DOHH2 (cell line): ENCODE data around the gene OBSCN.
"Not testable (repeated sequence)": the region's sequence is repeated elsewhere in the genome, so short reads cannot be mapped to it uniquely, and the experiment has no call there.

ENCODE experiments used
- H3F3A ChIP-seq: fragments of 200-600 bp; sonication (generic), shearing (Covaris generic); 2 replicates; pipeline ENCODE4 v1.6.0; 2016; ENCODE audit warnings: antibody characterized with exemption, mild to moderate bottlenecking; ENCODE audit not compliant: control insufficient read depth, insufficient read depth
- H3K27ac ChIP-seq: fragments of 200-600 bp; sonication (generic); 2 replicates; pipeline ENCODE4 v1.5.1; 2014; ENCODE audit warnings: low read depth, mild to moderate bottlenecking, low read length, moderate library complexity
- H3K27me3 ChIP-seq: fragments of 200-600 bp; sonication (generic); 2 replicates; pipeline ENCODE4 v1.6.1; 2014; ENCODE audit warnings: mild to moderate bottlenecking, low read length, mixed read lengths; ENCODE audit not compliant: control insufficient read depth
- H3K36me3 ChIP-seq: fragments of 200-600 bp; sonication (generic); 2 replicates; pipeline ENCODE4 v1.6.1; 2014; ENCODE audit warnings: mild to moderate bottlenecking, low read length, moderate library complexity, mixed read lengths; ENCODE audit not compliant: control insufficient read depth
- H3K4me1 ChIP-seq: fragments of 200-600 bp; sonication (generic); 2 replicates; pipeline ENCODE4 v1.6.1; 2014; ENCODE audit warnings: mild to moderate bottlenecking, low read length, mixed read lengths; ENCODE audit not compliant: control insufficient read depth
- H3K4me2 ChIP-seq: fragments of 200-600 bp; sonication (generic); 2 replicates; pipeline ENCODE4 v1.6.0; 2014; ENCODE audit warnings: mild to moderate bottlenecking, low read length, moderate library complexity
- H3K4me3 ChIP-seq: fragments of 200-600 bp; sonication (generic); 2 replicates; pipeline ENCODE4 v1.5.1; 2014; ENCODE audit warnings: mild to moderate bottlenecking, low read length, mixed read lengths
- H3K79me2 ChIP-seq: fragments of 200-600 bp; sonication (generic); 2 replicates; pipeline ENCODE4 v1.6.1; 2014; ENCODE audit warnings: mild to moderate bottlenecking, low read length, mixed read lengths; ENCODE audit not compliant: control insufficient read depth
- H3K9me2 ChIP-seq: fragments of 200-600 bp; sonication (generic); replicated peaks from 2 replicates; pipeline ENCODE4 v1.6.1; 2014; ENCODE audit warnings: mild to moderate bottlenecking, low read length, mixed read lengths; ENCODE audit not compliant: control insufficient read depth
- H3K9me3 ChIP-seq: fragments of 200-600 bp; sonication (generic); 2 replicates; pipeline ENCODE4 v1.6.1; 2014; ENCODE audit warnings: antibody characterized with exemption, low read length, mixed read lengths; ENCODE audit not compliant: control insufficient read depth, insufficient read depth
- H4K20me1 ChIP-seq: fragments of 200-600 bp; sonication (generic); 2 replicates; pipeline ENCODE4 v1.6.0; 2014; ENCODE audit warnings: low read depth, mild to moderate bottlenecking, antibody characterized with exemption, low read length, moderate library complexity; ENCODE audit not compliant: control insufficient read depth, insufficient read depth
- CTCF ChIP-seq: fragments of 200-600 bp; sonication (generic); IDR thresholded peaks from one replicate; pipeline ENCODE4 v1.5.1; 2014; ENCODE audit warnings: antibody characterized with exemption, mild to moderate bottlenecking, low read depth, low read length; ENCODE audit not compliant: poor library complexity, severe bottlenecking
- EZH2phosphoT487 ChIP-seq: fragments of 200-600 bp; sonication (generic); IDR thresholded peaks from 2 replicates; pipeline ENCODE4 v1.6.1; 2017; ENCODE audit warnings: borderline replicate concordance, mild to moderate bottlenecking, antibody characterized with exemption, low read length, moderate library complexity, mixed read lengths

The OBSCN gene

GRCh38 chr1:228267962-228268880, 60.4 kb downstream of the OBSCN start:
- H3K79me2 ChIP-seq = no peaks in the 10 kb centered on the region
- no peaks in the 10 kb centered on the region for H3K36me3 ChIP-seq
- no peaks in the 10 kb centered on the region for H3K4me1 ChIP-seq
- no peak for TF ChIP-seq EZH2phosphoT487
- no peak for TF ChIP-seq CTCF
- H3F3A ChIP-seq = no peaks in the 10 kb centered on the region
- no peaks in the 10 kb centered on the region for H3K9me3 ChIP-seq
- H3K4me3 ChIP-seq = no peak overlapping the region
- no peaks in the 10 kb centered on the region for H3K27me3 ChIP-seq
- no peak overlapping the region for H3K27ac ChIP-seq
- no peak overlapping the region for H3K4me2 ChIP-seq
- no peaks in the 10 kb centered on the region for H4K20me1 ChIP-seq
- no peaks in the 10 kb centered on the region for H3K9me2 ChIP-seq

GRCh38 chr1:228268881-228269265, 61.0 kb downstream of the OBSCN start:
- no peaks in the 10 kb centered on the region for H3F3A ChIP-seq
- no peaks in the 10 kb centered on the region for H3K79me2 ChIP-seq
- TF ChIP-seq EZH2phosphoT487 = no peak
- TF ChIP-seq CTCF = no peak
- no peak overlapping the region for H3K4me2 ChIP-seq
- H3K4me1 ChIP-seq = no peaks in the 10 kb centered on the region
- H3K27me3 ChIP-seq = no peaks in the 10 kb centered on the region
- H3K36me3 ChIP-seq = no peaks in the 10 kb centered on the region
- H4K20me1 ChIP-seq = no peaks in the 10 kb centered on the region
- no peak overlapping the region for H3K4me3 ChIP-seq
- H3K27ac ChIP-seq = no peak overlapping the region
- H3K9me2 ChIP-seq = no peaks in the 10 kb centered on the region
- no peaks in the 10 kb centered on the region for H3K9me3 ChIP-seq

- not testable (repeated sequence) for H3K4me1 ChIP-seq, H3K79me2 ChIP-seq, H3K27ac ChIP-seq, H3F3A ChIP-seq, H3K27me3 ChIP-seq, H3K36me3 ChIP-seq, H3K9me3 ChIP-seq, H4K20me1 ChIP-seq, H3K4me2 ChIP-seq, H3K4me3 ChIP-seq, H3K9me2 ChIP-seq
Measured at GRCh38 chr1:228269431-228269830, 61.6 kb downstream of the OBSCN start.

GRCh38 chr1:228270032-228270431, 62.2 kb downstream of the OBSCN start:
- Histone ChIP-seq H3K4me1 (no peaks in the 10 kb centered on the region), H3K9me3 (no peaks in the 10 kb centered on the region), H4K20me1 (no peaks in the 10 kb centered on the region), H3K36me3 (no peaks in the 10 kb centered on the region), H3K4me3 (no peak overlapping the region), H3F3A (no peaks in the 10 kb centered on the region), H3K27me3 (peaks cover 2% of the 10 kb centered on the region; the same call in 1 of the 2 replicates), H3K79me2 (no peaks in the 10 kb centered on the region), H3K4me2 (no peak overlapping the region), H3K9me2 (no peaks in the 10 kb centered on the region), H3K27ac (no peak overlapping the region)
- TF ChIP-seq CTCF (no peak), EZH2phosphoT487 (no peak)
